Tibial artery (tissue), 4 donors: ENCODE results near the gene CATSPERB.

ENCODE experiments used
- DNase-seq, 2 donors: peaks; one replicate each; pipeline ENCODE4 v3.0.0-alpha.2; 2019
- H3K27ac ChIP-seq, 2 donors: fragments of 200-600 bp; sonication (generic) in 1 of 2; 1 replicate in 1 of 2; 2 replicates in 1 of 2; pipeline ENCODE4 v1.5.1; 2018 to 2019; ENCODE audit warnings: mild to moderate bottlenecking in 1 of 2
- H3K27me3 ChIP-seq, 2 donors: fragments of 200-600 bp; sonication (generic) in 1 of 2; one replicate each; pipeline versions ENCODE4 v1.5.1 to v1.6.0; 2016 to 2019
- H3K36me3 ChIP-seq, 3 donors: fragments of 200-600 bp; sonication (generic) in 2 of 3; one replicate each; pipeline ENCODE4 v1.5.1; 2016 to 2019; ENCODE audit warnings: mild to moderate bottlenecking in 2 of 3
- H3K4me1 ChIP-seq, 4 donors: fragments of 200-600 bp; sonication (generic) in 2 of 4; 1 replicate in 3 of 4; 2 replicates in 1 of 4; pipeline ENCODE4 v1.5.1; 2016 to 2019
- H3K4me3 ChIP-seq, 2 donors: fragments of 200-600 bp; sonication (generic) in 1 of 2; 1 replicate in 1 of 2; 2 replicates in 1 of 2; pipeline ENCODE4 v1.5.1; 2018 to 2019; ENCODE audit warnings: mild to moderate bottlenecking in 2 of 2
- H3K9me3 ChIP-seq, 3 donors: fragments of 200-600 bp; sonication (generic) in 1 of 3; one replicate each; pipeline ENCODE4 v1.5.1; 2016 to 2019
- CTCF ChIP-seq, 2 experiments: fragments of 200-600 bp in 1 of 2; fragments of 450-650 bp in 1 of 2; IDR thresholded peaks; one replicate each; pipeline ENCODE4 v1.5.1; 2017 to 2019; ENCODE audit warnings: antibody characterized with exemption in 2 of 2, mild to moderate bottlenecking in 1 of 2, moderate library complexity in 1 of 2
- intact Hi-C: fragments of 100-400 bp; cut with DNase I; formaldehyde crosslinking; loops from one replicate; pipeline ENCODE4 v1.15.0; 2023; ENCODE audit warnings: low total_unique reads

The CATSPERB gene

GRCh38 chr14:91732439-91732838 lies 553 bp upstream of the CATSPERB start:
- Histone ChIP-seq H3K36me3 (no peaks in the 10 kb centered on the region), H3K27ac (no peak overlapping the region), H3K27me3 (no peaks in the 10 kb centered on the region), H3K9me3 (no peaks in the 10 kb centered on the region), H3K4me1 (no peaks in the 10 kb centered on the region), H3K4me3 (no peak overlapping the region)
- TF ChIP-seq CTCF (IDR thresholded peaks at IDR 0.05): no peak
- no peak for DNase-seq
- intact Hi-C loops: no loop called here

GRCh38 chr14:91731018-91731417 lies 868 bp downstream of the CATSPERB start:
- DNase-seq: no peak
- Histone ChIP-seq H3K4me1 (no peaks in the 10 kb centered on the region), H3K36me3 (no peaks in the 10 kb centered on the region), H3K27ac (no peak overlapping the region), H3K27me3 (no peaks in the 10 kb centered on the region), H3K4me3 (no peak overlapping the region), H3K9me3 (no peaks in the 10 kb centered on the region)
- no peak for TF ChIP-seq CTCF (IDR thresholded peaks at IDR 0.05)
- intact Hi-C loops: no loop called here

GRCh38 chr14:91729756-91730155 lies 2.1 kb downstream of the CATSPERB start:
- TF ChIP-seq CTCF (IDR thresholded peaks at IDR 0.05): no peak
- no peak for DNase-seq
- intact Hi-C loops: no loop called here
- Histone ChIP-seq H3K9me3 (no peaks in the 10 kb centered on the region), H3K4me3 (no peak overlapping the region), H3K4me1 (no peaks in the 10 kb centered on the region), H3K27ac (no peak overlapping the region), H3K36me3 (no peaks in the 10 kb centered on the region), H3K27me3 (no peaks in the 10 kb centered on the region)

- intact Hi-C loops: no loop called here
- no peaks in the 10 kb centered on the region for H3K27me3 ChIP-seq
- no peak overlapping the region for H3K4me3 ChIP-seq
- H3K4me1 ChIP-seq: no peaks in the 10 kb centered on the region
- DNase-seq: no peak
- TF ChIP-seq CTCF (IDR thresholded peaks at IDR 0.05): no peak
- H3K27ac ChIP-seq: no peak overlapping the region
- no peaks in the 10 kb centered on the region for H3K36me3 ChIP-seq
- no peaks in the 10 kb centered on the region for H3K9me3 ChIP-seq
These were observed 3.2 kb downstream of the CATSPERB start for GRCh38 chr14:91728616-91729183.

GRCh38 chr14:91727121-91727520 lies 4.8 kb downstream of the CATSPERB start:
- H3K4me1 ChIP-seq: no peaks in the 10 kb centered on the region
- no peak overlapping the region for H3K4me3 ChIP-seq
- no peaks in the 10 kb centered on the region for H3K27me3 ChIP-seq
- no peaks in the 10 kb centered on the region for H3K9me3 ChIP-seq
- intact Hi-C loops: no loop called here
- H3K27ac ChIP-seq: no peak overlapping the region
- no peak for TF ChIP-seq CTCF (IDR thresholded peaks at IDR 0.05)
- no peaks in the 10 kb centered on the region for H3K36me3 ChIP-seq
- no peak for DNase-seq

- Histone ChIP-seq H3K4me3 (no peak overlapping the region), H3K36me3 (no peaks in the 10 kb centered on the region), H3K9me3 (no peaks in the 10 kb centered on the region), H3K4me1 (no peaks in the 10 kb centered on the region), H3K27ac (no peak overlapping the region), H3K27me3 (no peaks in the 10 kb centered on the region)
- no peak for DNase-seq
- no peak for TF ChIP-seq CTCF (IDR thresholded peaks at IDR 0.05)
- intact Hi-C loops: no loop called here
These were observed 8.4 kb downstream of the CATSPERB start for GRCh38 chr14:91723501-91723900.
